Measurements from ENCODE around the gene ROR2.

GRCh38 chr9:91775708-91776028 lies 174.4 kb downstream of the ROR2 start:
- TF ChIP-seq FOXM1 (IDR thresholded peaks at IDR 0.05; ENCODE audit: borderline replicate concordance), result no peak
- TF ChIP-seq HDGF (IDR thresholded peaks at IDR 0.05; ENCODE audit: borderline replicate concordance), result no peak
- TF ChIP-seq LEF1 (IDR thresholded peaks at IDR 0.05; ENCODE audit: borderline replicate concordance), result no peak
- no peak for TF ChIP-seq NFRKB (IDR thresholded peaks at IDR 0.05)
- no peak for TF ChIP-seq TARDBP (IDR thresholded peaks at IDR 0.05)
- TF ChIP-seq SUZ12 (IDR thresholded peaks at IDR 0.05), result no peak
- no peak for TF ChIP-seq BHLHE40 (IDR thresholded peaks at IDR 0.05; ENCODE audit: borderline replicate concordance)
- TF ChIP-seq SP1 (IDR thresholded peaks at IDR 0.05), result no peak
- no peak for TF ChIP-seq ELF4 (IDR thresholded peaks at IDR 0.05)
- no peak for TF ChIP-seq FOXK2 (IDR thresholded peaks at IDR 0.05)
- TF ChIP-seq FOXA1 (IDR thresholded peaks at IDR 0.05), result no peak
- TF ChIP-seq ARNT (IDR thresholded peaks at IDR 0.05), result no peak
- TF ChIP-seq CTBP1 (IDR thresholded peaks at IDR 0.05; ENCODE audit: borderline replicate concordance), result no peak

Measured in HEK293T (cell line).